Stimulated activated naive CD4-positive, alpha-beta T cell (primary cell): ENCODE results near the gene GADD45B.
"Not testable (repeated sequence)": the region's sequence is repeated elsewhere in the genome, so short reads cannot be mapped to it uniquely, and the experiment has no call there.

Experiments
- DNase-seq, 6 experiments: peaks; one replicate each; lab custom pipeline; 2025; lab: John Stamatoyannopoulos, UW

GADD45B gene

DNA sequence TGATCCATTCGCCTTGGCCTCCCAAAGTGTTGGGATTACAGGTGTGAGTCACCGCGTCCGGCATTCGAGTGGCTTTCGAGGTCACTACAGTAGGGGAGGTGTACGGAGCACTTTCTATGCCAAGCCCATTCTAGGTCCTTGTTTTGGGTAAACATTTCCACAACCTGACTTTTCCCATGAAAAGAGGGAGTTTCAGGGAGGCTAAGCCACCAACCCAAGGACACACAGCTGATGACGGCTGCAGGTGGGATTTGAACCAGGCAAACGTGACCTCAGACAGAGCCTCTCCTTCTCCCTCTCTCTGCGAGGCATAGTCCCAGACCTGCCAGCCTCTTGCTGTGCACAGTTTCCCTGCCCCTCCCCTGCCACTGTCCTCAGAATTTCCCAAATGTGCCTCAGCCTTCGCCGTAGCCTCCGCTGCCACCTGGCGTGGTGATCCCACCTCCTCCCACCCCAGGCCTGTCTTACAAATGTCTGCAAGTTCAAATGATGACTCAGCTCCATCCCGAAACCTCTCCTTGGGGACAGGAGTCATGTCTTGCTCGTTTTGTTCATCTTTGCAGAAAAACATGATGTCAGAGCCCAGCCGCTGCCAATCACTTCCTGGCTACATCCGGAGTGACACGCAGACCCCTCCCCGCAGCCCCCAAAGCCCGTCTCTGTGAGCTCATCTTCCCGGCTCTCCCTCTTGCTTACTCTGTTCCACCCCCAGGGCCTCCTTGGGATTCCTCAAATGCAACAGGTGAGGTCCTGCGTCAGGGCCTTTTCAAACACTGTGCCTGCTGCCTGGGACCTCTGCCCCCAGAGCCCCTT is 6.6 kb upstream of the GADD45B start:
- no peak for DNase-seq

DNA sequence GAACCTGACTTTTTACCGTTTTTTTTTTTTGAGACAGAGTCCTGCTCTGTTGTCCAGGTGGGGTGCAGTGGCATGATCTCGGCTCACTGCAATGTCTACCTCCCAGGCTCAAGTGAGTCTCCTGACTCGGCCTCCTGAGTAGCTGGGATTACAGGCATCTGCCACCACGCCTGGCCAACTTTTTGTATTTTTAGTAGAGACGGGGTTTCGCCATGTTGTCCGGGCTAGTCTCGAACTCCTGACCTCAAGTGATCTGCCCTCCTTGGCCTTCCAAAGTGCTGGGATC is 6.1 kb upstream of the GADD45B start:
- not testable (repeated sequence) for DNase-seq

DNA sequence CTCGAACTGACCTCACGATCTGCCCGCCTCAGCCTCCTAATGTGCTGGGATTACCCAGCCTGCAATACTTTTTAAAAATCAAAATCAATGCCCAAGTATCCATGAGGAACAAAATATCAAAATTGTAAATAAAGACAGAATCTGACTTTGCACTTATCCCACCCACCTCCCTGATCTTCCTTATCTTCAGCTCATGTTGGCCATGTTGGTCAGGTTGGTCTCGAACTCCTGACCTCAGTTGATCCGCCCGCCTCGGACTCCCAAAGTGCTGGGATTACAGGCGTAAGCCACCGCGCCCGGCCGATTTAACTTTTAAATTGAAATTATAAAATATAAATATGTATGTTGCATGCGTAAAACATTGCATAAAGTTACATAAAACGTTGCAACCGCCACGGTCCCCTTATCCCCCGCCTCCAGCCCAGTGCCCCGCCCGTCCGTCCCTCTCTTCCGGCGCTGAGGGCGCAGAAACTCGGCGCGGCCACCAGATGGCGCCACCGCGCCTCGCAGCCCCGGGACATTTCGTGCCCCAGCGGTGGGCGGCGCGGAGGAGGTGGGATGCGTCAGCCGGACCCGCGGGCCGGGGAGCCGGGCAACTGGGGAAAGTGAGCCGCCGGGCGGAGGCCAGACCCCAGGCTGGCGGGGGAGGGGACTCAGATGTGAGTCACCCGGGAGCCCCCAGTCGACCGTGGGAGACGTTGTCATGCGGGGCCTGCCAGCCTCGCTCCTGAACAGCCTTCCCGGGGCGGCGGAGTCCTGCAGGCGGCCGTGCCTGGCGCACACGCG is 1.5 kb upstream of the GADD45B start:
- DNase-seq: peak; percentile 73 to 89 (median 81)

DNA sequence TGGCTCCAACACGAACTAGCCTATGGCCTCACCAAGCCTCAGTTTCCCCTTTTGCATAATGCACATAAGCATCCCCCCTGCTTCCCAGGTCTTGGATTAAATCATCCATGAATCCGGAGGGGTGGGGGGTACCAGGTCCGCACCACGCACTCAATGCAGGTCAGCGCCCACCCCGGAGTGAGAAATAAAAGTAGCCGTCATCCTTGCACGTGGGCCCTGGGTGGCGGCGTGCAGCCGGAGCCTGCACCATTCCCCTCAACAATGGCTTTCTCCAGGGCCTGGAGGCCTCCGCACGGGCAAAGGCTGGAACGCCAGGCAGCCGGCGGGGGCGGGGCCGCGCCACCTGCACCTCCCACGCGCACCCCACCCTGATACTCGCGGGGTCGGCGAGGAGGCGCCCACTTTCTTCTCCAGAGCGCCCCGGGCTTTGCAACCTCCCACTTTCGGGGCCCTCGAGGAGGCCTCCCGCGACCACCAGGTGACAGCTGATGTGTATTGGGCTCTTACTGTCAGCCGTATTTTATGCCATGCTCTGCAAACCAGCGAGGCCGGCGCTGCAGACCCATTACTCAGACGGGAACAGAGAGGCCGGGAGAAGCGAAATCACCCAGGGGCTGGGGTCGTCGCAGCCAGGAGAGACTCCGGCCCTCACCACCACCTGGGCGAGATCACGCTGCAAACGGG is 767 bp upstream of the GADD45B start:
- peak; percentile 55 to 84 (median 67) for DNase-seq

DNA sequence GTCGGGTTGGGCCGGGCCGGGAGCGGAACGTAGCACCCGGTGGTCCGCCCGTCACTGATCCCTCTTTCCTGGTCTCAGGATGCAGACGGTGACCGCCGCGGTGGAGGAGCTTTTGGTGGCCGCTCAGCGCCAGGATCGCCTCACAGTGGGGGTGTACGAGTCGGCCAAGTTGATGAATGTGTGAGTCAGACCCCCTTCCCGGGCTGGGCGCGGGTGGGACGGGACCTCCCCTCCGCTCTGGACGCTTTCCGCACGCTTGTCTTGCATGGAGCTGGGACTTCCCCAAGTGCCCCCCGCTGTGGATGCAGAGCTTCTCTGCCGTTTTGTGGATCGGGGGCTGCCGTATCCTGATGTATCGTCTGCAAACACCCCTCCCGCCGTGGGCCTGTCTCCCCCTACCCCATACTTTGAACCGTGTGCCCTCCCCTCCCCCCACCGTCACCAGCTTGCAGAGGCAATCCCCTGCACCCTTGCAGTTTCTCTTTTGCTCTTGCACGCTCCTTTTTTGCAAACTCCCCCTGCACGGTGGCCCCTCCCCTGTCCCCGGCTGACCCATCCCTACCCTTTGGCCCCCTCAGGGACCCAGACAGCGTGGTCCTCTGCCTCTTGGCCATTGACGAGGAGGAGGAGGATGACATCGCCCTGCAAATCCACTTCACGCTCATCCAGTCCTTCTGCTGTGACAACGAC is 669 bp downstream of the GADD45B start:
- DNase-seq: peak; percentile 46 to 68 (median 62)

DNA sequence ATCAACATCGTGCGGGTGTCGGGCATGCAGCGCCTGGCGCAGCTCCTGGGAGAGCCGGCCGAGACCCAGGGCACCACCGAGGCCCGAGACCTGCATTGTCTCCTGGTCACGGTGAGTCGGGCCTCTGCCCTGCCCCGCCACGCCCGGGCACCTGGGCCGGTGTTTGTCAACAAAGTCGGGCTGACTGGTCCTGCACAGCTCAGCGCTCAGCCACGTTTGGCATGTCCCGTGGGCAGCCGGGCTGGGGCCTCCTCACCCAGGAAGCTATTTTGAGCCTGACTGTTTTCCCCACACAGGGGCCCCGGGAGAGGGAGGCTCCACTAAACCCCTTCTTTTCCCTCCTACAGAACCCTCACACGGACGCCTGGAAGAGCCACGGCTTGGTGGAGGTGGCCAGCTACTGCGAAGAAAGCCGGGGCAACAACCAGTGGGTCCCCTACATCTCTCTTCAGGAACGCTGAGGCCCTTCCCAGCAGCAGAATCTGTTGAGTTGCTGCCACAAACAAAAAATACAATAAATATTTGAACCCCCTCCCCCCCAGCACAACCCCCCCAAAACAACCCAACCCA is 1.3 kb downstream of the GADD45B start:
- DNase-seq: peak in 3 of 6 experiments; percentile 32 to 44 (median 36)

DNA sequence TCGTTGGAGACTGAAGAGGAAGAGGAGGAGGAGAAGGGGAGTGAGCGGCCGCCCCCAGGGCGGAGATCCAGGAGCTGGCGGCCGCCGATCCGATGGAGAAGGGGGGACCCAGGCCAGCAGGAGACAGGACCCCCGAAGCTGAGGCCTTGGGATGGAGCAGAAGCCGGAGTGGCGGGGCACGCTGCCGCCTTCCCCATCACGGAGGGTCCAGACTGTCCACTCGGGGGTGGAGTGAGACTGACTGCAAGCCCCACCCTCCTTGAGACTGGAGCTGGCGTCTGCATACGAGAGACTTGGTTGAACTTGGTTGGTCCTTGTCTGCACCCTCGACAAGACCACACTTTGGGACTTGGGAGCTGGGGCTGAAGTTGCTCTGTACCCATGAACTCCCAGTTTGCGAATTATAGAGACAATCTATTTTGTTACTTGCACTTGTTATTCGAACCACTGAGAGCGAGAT is 1.8 kb downstream of the GADD45B start:
- DNase-seq: peak in 4 of 6 experiments; percentile 12 to 47 (median 24)

DNA sequence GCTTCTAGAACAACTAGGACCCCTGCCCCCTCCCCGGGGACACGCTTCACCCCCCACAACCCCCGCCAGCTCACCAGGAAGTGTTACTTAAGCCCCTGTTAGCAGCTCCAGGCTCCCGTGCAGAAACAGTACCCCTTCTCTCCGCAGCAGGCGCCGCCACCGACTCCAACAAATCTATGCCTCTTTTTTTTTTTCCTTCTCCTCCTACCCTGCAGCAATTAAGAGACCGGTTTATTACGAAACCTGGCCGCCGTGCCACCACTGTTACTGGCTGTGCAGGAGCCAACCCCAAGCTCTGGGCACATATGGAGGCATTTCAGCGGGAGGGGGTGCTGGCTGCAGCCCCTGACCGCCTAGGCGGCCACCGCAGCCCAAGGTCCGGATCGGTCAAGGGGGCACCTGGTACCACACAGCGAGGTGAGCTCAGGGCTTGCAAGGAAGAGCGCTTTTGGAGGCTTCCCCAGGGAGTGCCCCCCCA is 2.4 kb downstream of the GADD45B start:
- DNase-seq: peak; percentile 41 to 80 (median 65)

DNA sequence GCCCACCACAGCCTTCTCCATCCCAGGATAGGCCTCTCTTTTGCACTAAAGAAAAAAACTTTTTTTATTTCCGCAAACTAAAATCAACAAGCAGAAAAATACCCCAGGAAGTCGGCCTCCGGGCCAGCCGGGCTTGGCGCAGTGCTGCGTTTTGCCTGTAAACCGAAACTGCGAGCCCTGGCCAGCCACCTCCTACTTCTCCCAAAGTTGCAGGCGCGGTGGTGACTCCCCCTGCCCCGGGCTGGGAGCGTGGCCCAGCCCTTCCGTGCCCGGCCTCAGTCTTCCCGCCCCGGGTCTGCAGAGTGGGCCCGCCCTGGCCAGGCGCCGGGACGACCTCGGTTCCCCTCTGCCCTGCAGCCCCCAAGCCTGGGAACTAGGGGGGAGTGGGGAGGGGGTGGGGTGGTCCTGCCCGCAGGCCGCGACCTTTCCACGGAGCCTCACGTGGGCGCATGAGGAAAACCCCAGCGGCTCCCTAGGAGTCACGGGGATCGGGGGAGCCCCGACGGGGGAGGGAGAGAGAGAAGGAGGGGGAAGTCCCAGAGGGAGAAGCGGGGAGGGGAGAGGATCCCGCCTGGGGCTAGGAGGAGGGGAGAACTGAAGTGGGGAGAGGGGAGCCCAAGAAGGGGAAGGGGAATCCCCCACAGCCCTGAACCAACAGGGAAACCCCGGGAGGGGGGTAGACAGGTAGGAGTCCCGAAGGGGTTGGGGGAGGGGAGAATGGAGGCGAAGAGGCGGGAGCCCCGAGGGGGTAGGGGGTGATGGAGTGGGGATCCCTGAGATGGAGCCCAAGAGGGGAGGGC is 3.0 kb downstream of the GADD45B start:
- DNase-seq: peak; percentile 61 to 80 (median 70)

DNA sequence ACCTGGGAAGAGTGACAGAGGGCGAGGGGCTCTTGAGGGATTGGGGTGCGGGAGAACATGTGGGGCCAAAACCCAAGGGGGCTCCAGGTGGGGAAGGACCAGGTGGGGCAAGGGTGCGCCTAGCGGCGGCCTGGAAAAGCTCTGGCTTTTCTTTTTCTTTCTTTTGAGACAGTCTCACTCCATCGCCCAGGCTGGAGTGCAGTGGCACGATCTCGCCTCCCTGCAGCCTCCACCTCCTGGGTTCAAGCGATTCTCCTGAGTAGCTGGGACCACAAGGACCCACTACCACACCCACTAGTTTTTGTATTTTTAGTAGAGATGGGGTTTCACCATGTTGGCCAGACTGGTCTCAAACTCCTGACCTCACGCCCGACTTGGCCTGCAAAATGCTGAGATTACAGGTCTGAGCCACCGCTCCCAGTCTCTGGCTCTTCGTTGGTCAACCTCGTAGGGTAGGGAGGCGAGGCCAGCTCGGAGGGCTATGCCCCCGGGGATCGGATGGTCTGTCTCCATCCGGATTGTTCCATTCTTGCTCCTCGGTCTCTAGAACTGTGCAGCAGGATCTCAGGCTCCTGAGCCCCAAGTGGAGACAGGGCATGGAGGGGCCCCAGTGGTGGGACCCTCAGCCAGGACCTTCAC is 3.7 kb downstream of the GADD45B start:
- DNase-seq: peak in 1 of 6 experiments; percentile 60

DNA sequence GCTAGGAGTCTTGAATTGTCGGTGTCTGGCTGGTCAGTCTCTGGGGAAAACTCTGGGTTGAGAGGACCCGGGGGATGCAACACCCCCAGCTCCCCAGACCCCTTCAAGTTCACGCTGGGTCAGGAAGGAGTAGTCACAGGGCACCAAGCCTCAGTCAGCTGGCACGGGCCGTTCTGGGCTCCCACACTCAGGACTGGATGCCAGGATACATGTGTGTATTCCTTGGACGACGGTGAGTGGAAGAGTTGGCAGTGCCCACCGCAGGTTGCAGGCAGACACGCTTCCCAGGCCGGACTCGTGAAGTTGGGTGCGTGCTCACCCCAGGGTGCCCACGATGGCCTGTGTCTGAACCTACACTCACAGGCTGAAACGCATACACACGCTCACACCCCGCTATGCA is 5.5 kb downstream of the GADD45B start:
- DNase-seq: no peak

DNA sequence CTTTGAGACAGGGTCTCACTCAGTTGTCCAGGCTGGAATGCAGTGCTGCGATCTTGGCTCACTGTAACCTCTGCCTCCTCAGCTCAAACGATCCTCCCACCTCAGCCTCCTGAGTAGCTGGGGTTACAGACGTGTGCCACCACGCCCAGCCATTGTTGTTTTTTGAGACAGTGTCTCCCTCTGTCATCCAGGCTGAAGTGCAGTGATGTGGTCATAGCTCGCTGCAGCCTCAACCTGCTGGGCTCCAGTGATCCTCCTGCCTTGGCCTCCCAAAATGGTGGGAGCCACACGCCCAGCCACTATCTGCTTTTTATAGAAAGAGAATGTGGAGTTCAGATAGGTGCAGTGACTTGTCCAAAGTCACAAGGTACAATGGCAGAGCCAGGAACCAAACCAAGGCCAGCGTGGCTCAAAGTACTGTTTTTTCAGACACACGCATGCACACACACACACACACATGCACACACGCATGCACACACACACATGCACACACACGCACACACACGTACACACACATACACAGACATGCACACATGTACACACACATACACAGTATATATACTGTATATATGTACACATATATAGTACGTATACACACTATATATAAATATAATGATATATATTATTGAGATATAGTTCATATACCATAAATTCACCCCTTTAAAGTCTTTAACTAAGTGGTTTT is 6.6 kb downstream of the GADD45B start:
- DNase-seq: no peak

DNA sequence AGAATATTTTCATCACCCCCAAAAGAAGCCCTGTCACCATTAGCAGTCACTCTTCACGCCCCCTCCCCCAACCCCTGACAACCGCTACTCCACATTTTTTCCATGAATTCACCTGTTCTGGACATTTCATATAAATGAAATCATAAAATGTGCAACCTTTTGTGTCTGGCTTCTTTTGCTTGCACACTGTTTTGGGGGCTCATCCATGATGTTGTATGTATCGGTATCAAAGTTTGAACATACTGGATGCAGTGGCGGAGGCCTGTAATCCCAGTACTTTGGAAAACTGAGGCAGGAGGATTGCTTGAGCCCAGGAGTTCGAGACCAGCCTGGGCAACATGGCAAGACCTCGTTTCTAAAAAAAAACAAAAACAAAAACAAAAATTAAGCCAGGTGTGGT is 7.2 kb downstream of the GADD45B start:
- DNase-seq: no peak

DNA sequence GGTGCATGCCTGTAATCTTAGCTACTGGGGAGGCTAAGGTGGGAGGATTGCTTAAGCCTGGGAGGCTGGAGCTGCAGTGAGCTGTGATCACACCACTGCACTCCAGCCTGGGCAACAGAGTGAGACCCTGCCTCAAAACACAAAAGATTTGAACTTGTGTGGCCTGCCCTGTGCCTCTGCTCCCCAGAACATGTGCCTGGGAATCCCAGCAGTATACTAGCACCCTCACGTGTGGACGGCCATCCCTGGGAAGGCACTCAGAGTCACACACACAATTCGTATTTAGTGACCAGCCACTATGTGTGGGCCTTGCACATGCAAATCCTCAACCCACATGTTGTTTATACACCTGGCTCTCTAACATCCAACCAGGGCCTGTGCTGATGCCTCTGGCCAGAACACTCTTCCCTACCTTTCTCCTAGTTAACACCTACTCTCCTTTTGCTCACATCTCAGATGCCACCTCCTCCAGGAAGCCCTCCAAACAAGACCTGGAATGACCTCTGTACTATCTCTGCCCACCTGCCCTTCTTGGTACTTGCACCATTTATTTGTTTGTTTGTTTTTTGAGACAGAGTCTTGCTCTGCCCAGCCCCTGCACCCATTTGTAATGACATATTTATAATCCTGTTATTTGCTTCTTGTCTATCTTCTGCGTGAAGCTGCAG is 7.7 kb downstream of the GADD45B start:
- no peak for DNase-seq

DNA sequence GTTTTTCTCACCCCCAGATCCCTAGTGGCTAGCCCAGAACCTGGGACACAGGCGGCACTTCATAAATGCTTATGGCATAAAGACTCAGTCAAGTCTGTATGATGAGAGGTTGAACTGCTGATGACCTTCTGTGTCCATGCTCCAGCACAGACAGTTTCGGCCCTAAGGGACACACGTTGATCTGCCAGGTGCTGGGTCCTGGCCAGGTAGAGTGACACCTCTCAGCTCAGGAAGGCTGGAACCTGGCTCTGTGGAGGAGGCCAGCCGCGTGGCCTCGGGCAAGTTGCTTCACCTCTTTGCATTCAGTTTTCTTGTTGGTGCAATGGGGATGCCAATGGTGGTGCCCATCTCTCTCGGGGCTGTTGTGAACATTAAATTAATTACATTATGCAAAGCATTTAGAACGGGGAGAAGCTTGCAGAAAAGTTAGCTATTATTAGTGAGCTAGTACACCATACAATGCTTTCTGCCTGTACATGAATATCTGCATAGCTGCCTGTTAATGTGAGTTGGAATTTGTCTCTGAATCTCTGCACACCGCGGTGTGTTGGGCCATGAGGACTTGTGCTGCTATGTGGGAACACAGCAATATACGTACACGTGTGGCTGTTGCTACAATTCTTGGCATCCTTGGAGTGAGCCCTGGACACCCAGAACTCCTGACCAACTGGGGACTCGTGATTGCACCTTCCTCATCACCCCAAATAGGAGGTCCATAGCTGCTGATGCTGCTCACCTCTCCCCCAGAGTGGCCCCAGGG is 8.4 kb downstream of the GADD45B start:
- DNase-seq: no peak

DNA sequence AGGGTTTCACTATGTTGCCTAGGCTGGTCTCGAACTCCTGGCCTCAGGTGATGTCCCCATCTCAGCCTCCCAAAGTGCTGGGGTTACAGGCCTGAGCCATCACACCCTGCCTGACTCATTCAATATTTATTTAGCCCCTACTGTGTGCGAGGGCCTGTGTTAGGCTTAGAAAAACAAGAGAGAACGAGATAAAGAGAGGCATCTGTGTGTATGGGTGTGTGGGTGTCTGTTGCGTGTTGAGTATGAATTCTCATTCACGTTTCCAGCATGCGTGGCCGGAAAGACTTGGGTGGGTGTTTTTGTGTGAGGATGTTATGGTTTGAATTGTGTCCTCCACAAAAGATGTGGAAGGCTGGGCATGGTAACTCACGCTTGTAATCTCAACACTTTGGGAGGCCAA is 9.5 kb downstream of the GADD45B start:
- no peak for DNase-seq

DNA sequence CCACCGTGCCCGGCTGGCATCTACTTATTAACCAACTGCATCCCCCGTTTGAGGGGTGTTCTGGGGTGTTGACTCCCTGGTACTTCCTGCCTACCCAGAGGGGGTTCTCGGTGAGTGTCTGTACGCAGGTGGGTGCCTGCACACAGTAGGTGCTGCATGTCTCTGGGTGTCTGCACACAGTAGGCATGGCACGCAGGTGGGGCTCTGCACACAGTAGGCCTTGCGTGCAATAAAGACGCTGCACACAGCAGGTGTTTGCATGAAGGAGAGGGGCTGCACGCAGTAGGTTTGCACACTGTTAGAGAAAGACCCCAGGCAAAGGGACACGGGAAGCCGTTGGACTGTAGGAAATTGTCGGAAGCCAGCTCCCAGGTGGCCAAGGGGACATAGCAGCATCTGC is 11.2 kb downstream of the GADD45B start:
- DNase-seq: no peak

DNA sequence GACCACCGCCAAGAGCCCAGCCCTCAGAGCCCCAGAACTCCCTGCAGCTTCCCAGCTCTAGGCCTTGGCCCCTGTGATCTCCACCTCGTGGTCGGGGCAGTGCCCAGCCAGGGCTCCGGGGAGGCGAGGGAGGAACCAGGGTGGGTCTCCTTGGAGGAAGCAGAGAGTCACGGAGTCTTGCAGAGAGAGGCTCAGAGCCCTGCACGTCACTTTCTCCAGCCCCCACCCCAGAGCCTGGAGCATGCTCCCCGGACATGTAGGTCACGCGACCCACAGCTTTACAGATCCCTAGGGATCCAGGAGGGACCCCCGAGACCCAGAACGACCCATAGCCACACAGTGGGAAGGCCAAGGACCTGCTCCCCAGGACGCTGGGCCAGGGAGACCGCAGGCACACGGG is 11.9 kb downstream of the GADD45B start:
- no peak for DNase-seq
